ENCODE data around the gene BFSP2. TPM values are rescaled to one million over a fixed set of nuclear protein-coding genes. Genes with fewer than 3 reads are reported as not detected.

The BFSP2 gene
- total and polyA plus RNA-seq, 2 of the 4 experiments (the other 2 are of a cell fraction) = not detected

DNA sequence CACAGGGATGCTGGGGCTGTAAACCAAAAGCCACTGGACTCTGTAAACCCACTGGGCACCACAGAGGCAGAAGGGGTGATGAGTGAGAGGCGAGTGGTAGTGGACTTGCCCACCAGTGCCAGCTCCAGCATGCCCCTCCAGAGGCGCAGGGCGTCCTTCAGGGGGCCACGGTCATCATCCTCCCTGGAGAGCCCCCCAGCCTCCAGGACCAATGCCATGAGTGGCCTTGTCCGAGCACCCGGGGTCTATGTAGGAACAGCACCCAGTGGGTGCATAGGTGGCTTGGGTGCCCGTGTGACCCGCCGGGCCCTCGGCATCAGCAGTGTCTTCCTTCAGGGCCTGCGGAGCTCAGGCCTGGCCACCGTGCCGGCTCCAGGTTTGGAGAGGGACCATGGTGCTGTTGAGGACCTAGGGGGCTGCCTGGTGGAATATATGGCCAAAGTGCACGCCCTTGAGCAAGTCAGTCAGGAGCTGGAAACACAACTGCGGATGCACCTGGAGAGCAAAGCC, at the start of gene BFSP2 (continued):
- TF ChIP-seq, protein P1, sequence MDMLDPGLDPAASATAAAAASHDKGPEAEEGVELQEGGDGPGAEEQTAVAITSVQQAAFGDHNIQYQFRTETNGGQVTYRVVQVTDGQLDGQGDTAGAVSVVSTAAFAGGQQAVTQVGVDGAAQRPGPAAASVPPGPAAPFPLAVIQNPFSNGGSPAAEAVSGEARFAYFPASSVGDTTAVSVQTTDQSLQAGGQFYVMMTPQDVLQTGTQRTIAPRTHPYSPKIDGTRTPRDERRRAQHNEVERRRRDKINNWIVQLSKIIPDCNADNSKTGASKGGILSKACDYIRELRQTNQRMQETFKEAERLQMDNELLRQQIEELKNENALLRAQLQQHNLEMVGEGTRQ (IDR thresholded peaks at IDR 0.05; ENCODE audit: low read depth, low read length) = no peak

DNA sequence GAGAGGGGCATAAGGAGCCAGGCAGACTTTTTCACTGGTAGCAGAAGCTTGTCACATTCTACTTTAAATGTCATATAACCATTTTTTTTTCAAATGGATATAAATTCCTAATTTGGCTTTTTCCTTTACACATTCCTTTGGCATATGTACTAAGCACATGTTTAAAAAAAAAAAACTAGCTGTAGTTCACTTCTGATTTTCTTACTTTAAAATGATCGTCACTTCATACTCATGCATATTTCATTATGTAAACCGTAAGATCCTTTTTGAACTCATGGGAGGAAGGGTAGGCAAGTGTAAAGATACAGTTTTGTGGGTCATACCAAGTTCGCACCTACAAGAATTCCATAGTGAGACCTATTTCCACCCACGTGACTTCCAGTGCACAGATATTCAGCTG, 45.1 kb upstream of the BFSP2 start:
- no peak overlapping the region for H2BK5ac ChIP-seq (ENCODE audit: low read depth, low read length, poor library complexity, severe bottlenecking)
- no peak overlapping the region for H4K91ac ChIP-seq (ENCODE audit: insufficient read depth, low read depth, low read length)
- CTCF ChIA-PET = interaction anchor here (1.3 kb wide), 1 partner anchor 313 kb away, joined by 4 read pairs; no protein-coding TSS in a partner anchor
- no peak overlapping the region for H3K9ac ChIP-seq (ENCODE audit: low read depth, low read length)
- no peaks in the 10 kb centered on the region for H3K4me1 ChIP-seq (ENCODE audit: control insufficient read depth, insufficient read depth, low read length)
- intact Hi-C loops (cut with micrococcal nuclease) (no loop called here), dilution Hi-C loops (cut with HindIII; ENCODE audit: low sequenced_read_pairs, unreplicated experiment) (no loop called here), in situ Hi-C loops (cut with MboI; ENCODE audit: low sequenced_read_pairs) (no loop called here)
- no peak overlapping the region for H4K5ac ChIP-seq (ENCODE audit: low read depth, low read length)
- H3K36me3 ChIP-seq (ENCODE audit: control insufficient read depth, insufficient read depth, low read length) = no peaks in the 10 kb centered on the region
- no peak overlapping the region for H3K27ac ChIP-seq (ENCODE audit: insufficient read depth, low read length)
- H3K27me3 ChIP-seq (ENCODE audit: control insufficient read depth, insufficient read depth, low read length) = no peaks in the 10 kb centered on the region
- POLR2A ChIA-PET (ENCODE audit: unreplicated experiment) = no interaction called here
- H2AK9ac ChIP-seq (replicated peaks; ENCODE audit: low read depth, low read length, poor library complexity) = no peak overlapping the region
- no peak overlapping the region for H3K14ac ChIP-seq (replicated peaks; ENCODE audit: low read depth, low read length)
- no peak overlapping the region for H2AFZ ChIP-seq (replicated peaks; ENCODE audit: low read length, poor library complexity)
- H3K18ac ChIP-seq (ENCODE audit: low read depth, low read length) = no peak overlapping the region
- no peaks in the 10 kb centered on the region for H3K9me1 ChIP-seq (ENCODE audit: insufficient read depth, low read length)
- H2BK120ac ChIP-seq (ENCODE audit: low read depth, low read length) = no peak overlapping the region
- no CpG with 5 or more reads among the region's 4 CpGs for WGBS, 2 experiments (ENCODE audit: extremely low coverage in 2 of 2, insufficient read length in 1 of 2)
- BruUV-seq (replicated peaks) = no TSS peak
- no peaks in the 10 kb centered on the region for H3K9me3 ChIP-seq (ENCODE audit: control insufficient read depth, insufficient read depth, low read length)
- H2BK20ac ChIP-seq (ENCODE audit: low read depth, low read length) = no peak overlapping the region
- H4K8ac ChIP-seq (ENCODE audit: low read depth in 2 of 2, low read length in 2 of 2) = no peak overlapping the region
- no peak overlapping the region for H2BK15ac ChIP-seq (ENCODE audit: low read depth, low read length)
- H2AK5ac ChIP-seq (ENCODE audit: low read depth, low read length) = no peak overlapping the region
- ATAC-seq (ENCODE audit: low read depth) (no peak), DNase-seq (no peak)
- no peak overlapping the region for H3K56ac ChIP-seq (ENCODE audit: extremely low read depth, insufficient read depth, low read length)
- H3K4me3 ChIP-seq (ENCODE audit: insufficient read depth, low read depth, low read length) = no peak overlapping the region
- H3K4ac ChIP-seq (ENCODE audit: low read depth, low read length) = no peak overlapping the region
- no peak overlapping the region for H3K23ac ChIP-seq (ENCODE audit: low read depth, low read length)
- H3K4me2 ChIP-seq (ENCODE audit: low read depth, low read length) = no peak overlapping the region
- no peaks in the 10 kb centered on the region for H3K79me1 ChIP-seq (ENCODE audit: low read depth in 1 of 2, low read length in 2 of 2)
- no peaks in the 10 kb centered on the region for H4K20me1 ChIP-seq (ENCODE audit: insufficient read depth, low read length)
- TF ChIP-seq MAFK (IDR thresholded peaks at IDR 0.05; ENCODE audit: low read depth, low read length) = no peak
- no peak for TF ChIP-seq POLR2A (IDR thresholded peaks at IDR 0.05; ENCODE audit: low read depth, low read length)
- no peak for TF ChIP-seq RFX5 (IDR thresholded peaks at IDR 0.05; ENCODE audit: low read depth, low read length)
- TF ChIP-seq, protein P1 (IDR thresholded peaks at IDR 0.05; ENCODE audit: low read depth, low read length) = no peak
- TF ChIP-seq FOS (IDR thresholded peaks at IDR 0.05; ENCODE audit: low read depth, low read length) = no peak
- TF ChIP-seq, protein P2, sequence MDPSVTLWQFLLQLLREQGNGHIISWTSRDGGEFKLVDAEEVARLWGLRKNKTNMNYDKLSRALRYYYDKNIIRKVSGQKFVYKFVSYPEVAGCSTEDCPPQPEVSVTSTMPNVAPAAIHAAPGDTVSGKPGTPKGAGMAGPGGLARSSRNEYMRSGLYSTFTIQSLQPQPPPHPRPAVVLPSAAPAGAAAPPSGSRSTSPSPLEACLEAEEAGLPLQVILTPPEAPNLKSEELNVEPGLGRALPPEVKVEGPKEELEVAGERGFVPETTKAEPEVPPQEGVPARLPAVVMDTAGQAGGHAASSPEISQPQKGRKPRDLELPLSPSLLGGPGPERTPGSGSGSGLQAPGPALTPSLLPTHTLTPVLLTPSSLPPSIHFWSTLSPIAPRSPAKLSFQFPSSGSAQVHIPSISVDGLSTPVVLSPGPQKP (IDR thresholded peaks at IDR 0.05; ENCODE audit: borderline replicate concordance, low read depth, low read length) = no peak
- no peak for TF ChIP-seq BHLHE40 (IDR thresholded peaks at IDR 0.05; ENCODE audit: low read depth, low read length)
- no peak for TF ChIP-seq RCOR1 (IDR thresholded peaks at IDR 0.05; ENCODE audit: insufficient replicate concordance, low read length)
- TF ChIP-seq MXI1 (IDR thresholded peaks at IDR 0.05; ENCODE audit: borderline replicate concordance, low read depth, low read length) = no peak
- TF ChIP-seq CHD1 (IDR thresholded peaks at IDR 0.05; ENCODE audit: low read depth, low read length) = no peak
- TF ChIP-seq, protein P3, sequence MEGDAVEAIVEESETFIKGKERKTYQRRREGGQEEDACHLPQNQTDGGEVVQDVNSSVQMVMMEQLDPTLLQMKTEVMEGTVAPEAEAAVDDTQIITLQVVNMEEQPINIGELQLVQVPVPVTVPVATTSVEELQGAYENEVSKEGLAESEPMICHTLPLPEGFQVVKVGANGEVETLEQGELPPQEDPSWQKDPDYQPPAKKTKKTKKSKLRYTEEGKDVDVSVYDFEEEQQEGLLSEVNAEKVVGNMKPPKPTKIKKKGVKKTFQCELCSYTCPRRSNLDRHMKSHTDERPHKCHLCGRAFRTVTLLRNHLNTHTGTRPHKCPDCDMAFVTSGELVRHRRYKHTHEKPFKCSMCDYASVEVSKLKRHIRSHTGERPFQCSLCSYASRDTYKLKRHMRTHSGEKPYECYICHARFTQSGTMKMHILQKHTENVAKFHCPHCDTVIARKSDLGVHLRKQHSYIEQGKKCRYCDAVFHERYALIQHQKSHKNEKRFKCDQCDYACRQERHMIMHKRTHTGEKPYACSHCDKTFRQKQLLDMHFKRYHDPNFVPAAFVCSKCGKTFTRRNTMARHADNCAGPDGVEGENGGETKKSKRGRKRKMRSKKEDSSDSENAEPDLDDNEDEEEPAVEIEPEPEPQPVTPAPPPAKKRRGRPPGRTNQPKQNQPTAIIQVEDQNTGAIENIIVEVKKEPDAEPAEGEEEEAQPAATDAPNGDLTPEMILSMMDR (conservative IDR thresholded peaks at IDR 0.05; ENCODE audit: low read depth, low read length) = no peak
- no peak for TF ChIP-seq MAZ (IDR thresholded peaks at IDR 0.05; ENCODE audit: borderline replicate concordance, low read depth, low read length)
- TF ChIP-seq RAD21 (IDR thresholded peaks at IDR 0.05; ENCODE audit: low read length) = no peak
